Cardiac fibroblast (primary cell): ENCODE data around the gene SLC35F1.

Experiments used
- DNase-seq, 2 donors: peaks; one replicate each; pipeline versions ENCODE4 v3.0.0 to v3.0.0-alpha.2; 2010; ENCODE audit warnings: low read depth in 2 of 2
- H3K4me3 ChIP-seq, 2 donors: replicated peaks in 1 of 2; 1 replicate in 1 of 2; 2 replicates in 1 of 2; pipeline ENCODE4 v1.5.1; 2011; ENCODE audit warnings: low read depth in 2 of 2, low read length in 2 of 2, mild to moderate bottlenecking in 2 of 2, moderate library complexity in 1 of 2
- CTCF ChIP-seq: IDR thresholded peaks from one replicate; pipeline ENCODE4 v1.5.1; 2011; ENCODE audit warnings: low read depth, mild to moderate bottlenecking, low read length, inconsistent platforms

The SLC35F1 gene

GRCh38 chr6:117933471-117933870, 26.4 kb downstream of the SLC35F1 start:
- DNase-seq, result no peak
- no peak overlapping the region for H3K4me3 ChIP-seq
- no peak for TF ChIP-seq CTCF

DNA sequence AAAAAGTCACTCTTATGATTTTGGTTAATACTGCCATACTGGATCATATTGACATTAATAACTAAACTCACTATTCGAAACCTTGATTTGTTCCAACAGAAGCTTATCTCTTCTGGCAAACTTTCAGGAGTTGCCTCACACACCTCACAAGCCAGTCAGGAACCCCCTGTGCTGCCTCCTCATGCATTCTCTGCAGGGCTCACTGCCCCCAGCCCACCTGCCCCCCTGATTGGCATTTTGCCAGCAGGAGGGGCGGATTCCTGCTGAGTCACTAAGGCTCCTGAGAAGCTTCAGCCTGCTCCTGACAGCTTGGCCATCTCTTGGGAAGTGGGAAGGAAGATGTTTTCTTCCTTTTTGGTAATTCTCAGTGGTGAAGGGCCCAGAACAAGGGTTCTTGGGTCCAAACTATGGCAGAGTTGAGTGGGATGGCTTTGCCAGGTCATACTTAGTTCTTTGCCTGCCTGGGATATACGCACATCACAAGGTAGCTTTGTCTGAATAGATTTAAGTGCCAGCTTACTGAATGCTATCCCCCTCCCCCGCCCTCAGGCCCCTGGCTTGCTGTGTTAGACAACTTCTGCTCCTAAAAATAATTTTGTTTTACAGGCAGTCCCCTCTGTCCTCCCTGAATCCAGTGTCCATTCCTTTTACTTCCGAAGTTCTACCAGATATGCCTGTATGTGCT, 31.4 kb downstream of the SLC35F1 start:
- no peak for TF ChIP-seq CTCF
- no peak for DNase-seq
- no peak overlapping the region for H3K4me3 ChIP-seq

GRCh38 chr6:117947234-117947633, 40.2 kb downstream of the SLC35F1 start:
- DNase-seq, result no peak
- H3K4me3 ChIP-seq, result no peak overlapping the region
- no peak for TF ChIP-seq CTCF

DNA sequence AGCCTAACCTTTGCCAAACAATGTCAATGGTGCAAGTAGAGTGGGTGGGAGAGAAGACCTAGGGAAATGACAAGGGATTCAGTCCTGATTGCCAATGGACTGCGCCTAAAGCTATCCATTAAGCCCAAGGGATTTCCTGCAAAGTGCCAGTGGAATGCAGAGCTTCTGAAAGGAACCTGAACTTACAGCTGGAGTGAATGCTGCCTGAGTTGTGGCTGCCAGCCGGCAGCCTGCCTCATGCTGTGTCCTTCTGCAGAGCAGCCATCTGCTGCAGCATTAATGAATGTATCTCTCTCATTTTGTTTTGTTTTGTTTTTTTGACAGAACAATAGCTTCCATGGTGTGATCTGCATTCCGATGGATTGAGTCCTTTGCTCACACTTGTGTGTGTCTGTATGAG, 44.7 kb downstream of the SLC35F1 start:
- TF ChIP-seq CTCF, result no peak
- no peak overlapping the region for H3K4me3 ChIP-seq

DNA sequence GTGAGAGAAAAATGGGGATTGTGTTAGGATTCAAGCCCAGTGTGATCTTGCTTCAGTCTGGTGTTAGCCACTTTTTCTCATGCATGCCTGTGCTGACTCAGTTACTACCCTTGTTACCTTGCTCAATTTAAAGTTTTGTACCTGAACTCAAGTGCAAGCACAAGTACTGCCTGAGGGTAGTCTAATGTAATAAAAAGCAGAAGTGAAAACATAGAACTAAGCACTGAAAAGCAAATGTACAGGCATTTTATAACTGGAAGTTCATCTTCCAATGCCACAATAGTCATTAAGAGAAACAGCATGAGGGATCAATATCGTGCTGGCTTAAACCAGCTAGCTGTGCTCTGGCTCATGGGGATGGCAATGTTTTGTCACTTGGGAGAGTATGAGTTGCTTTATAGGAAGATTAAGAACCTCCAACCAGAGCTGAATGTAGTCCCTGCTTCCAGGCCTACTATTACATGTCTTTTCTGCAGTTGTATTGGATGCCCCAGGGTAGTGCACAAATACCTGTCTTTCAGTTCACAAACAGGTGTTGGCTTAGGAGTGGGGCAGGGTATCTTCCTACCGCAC, 48.7 kb downstream of the SLC35F1 start:
- DNase-seq, result no peak
- no peak overlapping the region for H3K4me3 ChIP-seq
- no peak for TF ChIP-seq CTCF

More for the DNA sequence above, 44.7 kb downstream of the SLC35F1 start:
- DNase-seq, result no peak

- H3K4me3 ChIP-seq, result no peak overlapping the region
- no peak for TF ChIP-seq CTCF
- no peak for DNase-seq
Observed at GRCh38 chr6:117956386-117956785, 49.3 kb downstream of the SLC35F1 start.

GRCh38 chr6:117958536-117958935, 51.5 kb downstream of the SLC35F1 start:
- TF ChIP-seq CTCF, result no peak

More at GRCh38 chr6:117958536-117958935, 51.5 kb downstream of the SLC35F1 start:
- no peak overlapping the region for H3K4me3 ChIP-seq
- no peak for DNase-seq
